Spleen (tissue), 7 donors: ENCODE measurements around the gene PPTC7.

Experiments
- CTCF ChIP-seq, 11 experiments: fragments of 200-600 bp in 7 of 11; fragments of 450-650 bp in 4 of 11; sonication (generic) in 4 of 11; IDR thresholded peaks in 8 of 11; conservative IDR thresholded peaks in 3 of 11; 1 replicate in 7 of 11; 2 replicates in 4 of 11; pipeline versions ENCODE4 v1.4.0 to v1.8.0; 2016 to 2021; ENCODE audit warnings: antibody characterized with exemption in 11 of 11, inconsistent platforms in 4 of 11, mild to moderate bottlenecking in 1 of 11
- POLR2A ChIP-seq, 3 donors: fragments of 450-650 bp; IDR thresholded peaks; one replicate each; pipeline ENCODE4 v1.5.1; 2017; ENCODE audit warnings: antibody characterized with exemption in 3 of 3, mild to moderate bottlenecking in 1 of 3
- POLR2AphosphoS5 ChIP-seq, 3 donors: sonication (generic); formaldehyde crosslinking; IDR thresholded peaks; one replicate each; pipeline ENCODE4 v1.5.1; 2017; ENCODE audit warnings: antibody characterized with exemption in 3 of 3
- donor health status: DM: no; HTN: no; CAD: no; lungs with moderate emphysema.
- donor health status: DM: no; HTN: no; CAD: no.
- donor health status: DM: no; HTN: no; CAD: no.

- no peak for TF ChIP-seq CTCF (IDR thresholded peaks at IDR 0.05 in 8 of 11, conservative IDR thresholded peaks at IDR 0.05 in 3 of 11)
- no peak for TF ChIP-seq POLR2AphosphoS5 (IDR thresholded peaks at IDR 0.05)
- TF ChIP-seq POLR2A (IDR thresholded peaks at IDR 0.05): no peak
Measured at GRCh38 chr12:110545812-110546211, 37.3 kb downstream of the PPTC7 start.
